HepG2 (cell line): ENCODE data around the gene AWAT1. TPM values are rescaled to one million over a fixed set of nuclear protein-coding genes. Genes with fewer than 3 reads are reported as not detected.

Experiments
- ATAC-seq: fragments of 200-7000 bp; cut with Tn5 transposase; 3 replicates; pipeline ENCODE4 v1.9.1; 2020; ENCODE audit warnings: mild to moderate bottlenecking, moderate library complexity
- BruUV-seq: library from RNA; stranded (reverse); fragments of 400-500 nt; replicated peaks from 2 replicates; lab custom pipeline; 2021; lab: Mats Ljungman, UMichigan
- CTCF ChIA-PET: fragments of 300-600 bp; formaldehyde crosslinking; extraction: SDS; loops from one replicate; lab custom pipeline; 2021; ENCODE audit warnings: low total read pairs, inconsistent platforms, low intra/inter-chr PET ratio; lab: Yijun Ruan, JAX
- POLR2A ChIA-PET: fragments of 350-600 bp; sonication (Branson Sonifier 250); formaldehyde crosslinking; loops from one replicate; lab custom pipeline; 2020; ENCODE audit warnings: antibody characterized with exemption, inconsistent platforms; lab: Yijun Ruan, JAX
- DNase-seq: peaks from one replicate; pipeline ENCODE4 v3.0.0-alpha.2; 2015; ENCODE audit warnings: low spot score
- FAIRE-seq: peaks from 3 replicates; lab custom pipeline; 2011; peaks lifted over from hg19 to GRCh38; lab: Jason Lieb, UNC
- H2AFZ ChIP-seq: one replicate; pipeline ENCODE4 v1.6.1; 2011; ENCODE audit warnings: low read length, inconsistent platforms
- H3K27ac ChIP-seq: fragments of 300-600 bp; 3 replicates; pipeline ENCODE4 v1.8.0; 2011; ENCODE audit warnings: mixed run types, mild to moderate bottlenecking, mixed read lengths, low read length, inconsistent platforms; ENCODE audit not compliant: insufficient read depth; ENCODE audit errors: extremely low read length
- H3K27me3 ChIP-seq, 2 experiments: fragments of 200-600 bp in 1 of 2; 2 replicates in 1 of 2; 3 replicates in 1 of 2; pipeline versions ENCODE4 v1.6.0 to v1.8.0; 2011; ENCODE audit warnings: low read length in 2 of 2, mild to moderate bottlenecking in 2 of 2, moderate library complexity in 2 of 2, inconsistent platforms in 1 of 2; ENCODE audit not compliant: insufficient read depth in 2 of 2, control insufficient read depth in 1 of 2
- H3K36me3 ChIP-seq, 2 experiments: fragments of 200-600 bp in 1 of 2; replicated peaks in 1 of 2; 2 replicates in 1 of 2; 3 replicates in 1 of 2; pipeline versions ENCODE4 v1.5.1 to v1.8.0; 2011; ENCODE audit warnings: low read length in 2 of 2, inconsistent platforms in 1 of 2; ENCODE audit not compliant: insufficient read depth in 2 of 2, control insufficient read depth in 1 of 2
- H3K4me1 ChIP-seq: 2 replicates; pipeline ENCODE4 v1.5.1; 2012; ENCODE audit warnings: low read length, inconsistent platforms; ENCODE audit not compliant: insufficient read depth
- H3K4me2 ChIP-seq: 2 replicates; pipeline ENCODE4 v1.6.0; 2011; ENCODE audit warnings: low read depth, low read length, inconsistent platforms
- H3K4me3 ChIP-seq, 3 experiments: fragments of 200-600 bp in 1 of 3; sonication (generic), shearing (Covaris generic) in 1 of 3; replicated peaks in 1 of 3; 2 replicates each; pipeline ENCODE4 v1.5.1; 2011 to 2016; ENCODE audit warnings: low read length in 3 of 3, inconsistent platforms in 2 of 3, low read depth in 2 of 3, mild to moderate bottlenecking in 2 of 3, control low read depth in 1 of 3, mixed read lengths in 1 of 3; ENCODE audit not compliant: insufficient read depth in 1 of 3
- H3K79me2 ChIP-seq: one replicate; pipeline ENCODE4 v1.6.1; 2011; ENCODE audit warnings: low read length, inconsistent platforms; ENCODE audit not compliant: insufficient read depth
- H3K9ac ChIP-seq: 2 replicates; pipeline ENCODE4 v1.6.0; 2011; ENCODE audit warnings: mild to moderate bottlenecking, low read depth, low read length, inconsistent platforms; ENCODE audit not compliant: insufficient read depth
- H3K9me3 ChIP-seq: 2 replicates; pipeline ENCODE4 v1.5.1; 2012; ENCODE audit warnings: mild to moderate bottlenecking, low read length
- H4K20me1 ChIP-seq: 2 replicates; pipeline ENCODE4 v1.6.0; 2011; ENCODE audit warnings: inconsistent platforms, mild to moderate bottlenecking, low read length, moderate library complexity; ENCODE audit not compliant: insufficient read depth
- ARHGAP35 ChIP-seq: sonication (generic); formaldehyde crosslinking; IDR thresholded peaks from 2 replicates; pipeline ENCODE4 v1.9.0; 2022; ENCODE audit warnings: mild to moderate bottlenecking, inconsistent platforms, moderate library complexity, missing genetic modification reagents, borderline replicate concordance
- ARID5B ChIP-seq: IDR thresholded peaks from 2 replicates; pipeline ENCODE4 v1.4.0; 2020; ENCODE audit warnings: mild to moderate bottlenecking, missing genetic modification reagents
- NCOA2 ChIP-seq: sonication (generic); formaldehyde crosslinking; IDR thresholded peaks from 2 replicates; pipeline ENCODE4 v1.8.0; 2022; ENCODE audit warnings: inconsistent platforms
- NR2F6 ChIP-seq, 2 experiments: IDR thresholded peaks; 2 replicates each; pipeline ENCODE4 v1.6.1; 2016; ENCODE audit warnings: antibody characterized with exemption in 1 of 2, mild to moderate bottlenecking in 1 of 2
- RBM22 ChIP-seq: fragments of 200-400 bp; formaldehyde crosslinking; optimal IDR thresholded peaks from 2 replicates; pipeline ENCODE3; 2017; ENCODE audit warnings: mild to moderate bottlenecking, low read length, moderate library complexity
- SKIL ChIP-seq: sonication (generic); formaldehyde crosslinking; IDR thresholded peaks from 2 replicates; pipeline ENCODE4 v1.8.0; 2022; ENCODE audit warnings: missing genetic modification reagents, mild to moderate bottlenecking, moderate library complexity, borderline replicate concordance
- SNAPC4 ChIP-seq: sonication (generic); formaldehyde crosslinking; IDR thresholded peaks from 2 replicates; pipeline ENCODE4 v1.4.0; 2020; ENCODE audit warnings: mild to moderate bottlenecking, missing genetic modification reagents
- ZNF792 ChIP-seq: IDR thresholded peaks from 2 replicates; pipeline ENCODE4 v1.6.1; 2016
- ZNF883 ChIP-seq: sonication (generic); formaldehyde crosslinking; IDR thresholded peaks from 2 replicates; pipeline ENCODE4 v1.5.1; 2020; ENCODE audit warnings: mild to moderate bottlenecking, missing genetic modification reagents; ENCODE audit errors: not compliant biosample characterization
- WGBS: methylation state at CpG from one replicate; pipeline ENCODE4 v1.1.6; 2017; ENCODE audit warnings: low lambda C conversion rate; 5-methylcytosine and 5-hydroxymethylcytosine counted together
- in situ Hi-C: cut with HindIII; loops from 2 replicates; pipeline ENCODE4 v1.10.0; 2017; ENCODE audit warnings: low pct_unique_long_range_greater_than_20kb; ENCODE audit not compliant: extremely low pct_ligation_motif_present
- intact Hi-C: fragments of 100-400 bp; cut with micrococcal nuclease; formaldehyde crosslinking; loops from one replicate; pipeline ENCODE4 v1.10.0; 2022; ENCODE audit not compliant: unreplicated experiment
- polyA plus RNA-seq, 8 experiments: library from polyadenylated mRNA; depleted of rRNA in 3 of 8; stranded (reverse) in 7 of 8; unstranded in 1 of 8; fragments of >200 nt; fragmentation: Illumina TruSeq in 4 of 8; extraction: Trizol in 4 of 8; gene quantifications; 2 replicates each; pipeline versions ENCODE4 v1.2.1 to v1.2.3, GENCODE V29; 2011 to 2016; ENCODE audit warnings: low read depth in 4 of 8, missing spikeins in 1 of 8, mixed read lengths in 1 of 8; ENCODE audit not compliant: insufficient read depth in 1 of 8
- total RNA-seq, 5 experiments: library from RNA; depleted of rRNA; stranded (reverse); fragments of >200 nt; fragmentation: Illumina TruSeq; extraction: Trizol; gene quantifications; 2 replicates each; pipeline ENCODE4 v1.2.3, GENCODE V29; 2016; ENCODE audit warnings: low read depth in 1 of 5
- TF ChIP-seq, protein P1 (sequence below): sonication (generic); formaldehyde crosslinking; IDR thresholded peaks from 2 replicates; pipeline ENCODE4 v1.4.0; 2020; ENCODE audit warnings: mild to moderate bottlenecking, missing genetic modification reagents
- TF ChIP-seq, protein P2 (sequence below): IDR thresholded peaks from 2 replicates; pipeline ENCODE4 v1.6.1; 2016; ENCODE audit warnings: low read depth, borderline replicate concordance

The AWAT1 gene
- total and polyA plus RNA-seq, 2 of the 13 experiments (the other 11 are each of a cell fraction or from before 2014, with no cell fraction given), result not detected

GRCh38 chrX:70281951-70282350 lies 47.5 kb downstream of the AWAT1 start, which contains the start of gene RAB41:
TSS of gene RAB41 (plus strand) at chrX:70282172. CDS start at chrX:70282218, 46 bp downstream.
- WGBS, result 98% methylated on average over 14 of the region's 21 CpGs
- in situ Hi-C loops, result no loop called here
- H2AFZ ChIP-seq, result no peak within 1 kb of the TSS
- TF ChIP-seq RBM22 (no peak), SKIL (CRISPR knock-in tag) (no peak), ZNF792 (CRISPR knock-in tag) (no peak), ARID5B (CRISPR knock-in tag) (no peak), NCOA2 (CRISPR knock-in tag) (no peak), NR2F6 (IDR thresholded peaks at IDR 0.05) (no peak), NR2F6 (CRISPR knock-in tag; IDR thresholded peaks at IDR 0.05) (no peak), ARHGAP35 (no peak), SNAPC4 (CRISPR knock-in tag) (no peak), ZNF883 (CRISPR knock-in tag) (no peak)
- TF ChIP-seq, protein P1, sequence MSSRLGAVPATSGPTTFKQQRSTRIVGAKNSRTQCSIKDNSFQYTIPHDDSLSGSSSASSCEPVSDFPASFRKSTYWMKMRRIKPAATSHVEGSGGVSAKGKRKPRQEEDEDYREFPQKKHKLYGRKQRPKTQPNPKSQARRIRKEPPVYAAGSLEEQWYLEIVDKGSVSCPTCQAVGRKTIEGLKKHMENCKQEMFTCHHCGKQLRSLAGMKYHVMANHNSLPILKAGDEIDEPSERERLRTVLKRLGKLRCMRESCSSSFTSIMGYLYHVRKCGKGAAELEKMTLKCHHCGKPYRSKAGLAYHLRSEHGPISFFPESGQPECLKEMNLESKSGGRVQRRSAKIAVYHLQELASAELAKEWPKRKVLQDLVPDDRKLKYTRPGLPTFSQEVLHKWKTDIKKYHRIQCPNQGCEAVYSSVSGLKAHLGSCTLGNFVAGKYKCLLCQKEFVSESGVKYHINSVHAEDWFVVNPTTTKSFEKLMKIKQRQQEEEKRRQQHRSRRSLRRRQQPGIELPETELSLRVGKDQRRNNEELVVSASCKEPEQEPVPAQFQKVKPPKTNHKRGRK (CRISPR knock-in tag), result no peak
- TF ChIP-seq, protein P2, sequence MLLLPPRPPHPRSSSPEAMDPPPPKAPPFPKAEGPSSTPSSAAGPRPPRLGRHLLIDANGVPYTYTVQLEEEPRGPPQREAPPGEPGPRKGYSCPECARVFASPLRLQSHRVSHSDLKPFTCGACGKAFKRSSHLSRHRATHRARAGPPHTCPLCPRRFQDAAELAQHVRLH (CRISPR knock-in tag), result no peak

More at GRCh38 chrX:70281951-70282350, 47.5 kb downstream of the AWAT1 start, which contains the start of gene RAB41:
- FAIRE-seq (no peak), ATAC-seq (no peak), DNase-seq (no peak)
- peaks cover 13% of the 10 kb centered on the region for H3K4me1 ChIP-seq
- H3K27ac ChIP-seq, result no peak within 1 kb of the TSS
- BruUV-seq, result no TSS peak
- H3K36me3 ChIP-seq, result no peaks in the 10 kb centered on the region
- no peak within 1 kb of the TSS for H3K4me2 ChIP-seq
- no peaks in the 10 kb centered on the region for H4K20me1 ChIP-seq
- no peak within 1 kb of the TSS for H3K9ac ChIP-seq
- CTCF ChIA-PET, result no interaction called here
- no peaks in the 10 kb centered on the region for H3K79me2 ChIP-seq
- H3K9me3 ChIP-seq, result no peaks in the 10 kb centered on the region
- POLR2A ChIA-PET, result no interaction called here
- no peaks in the 10 kb centered on the region for H3K27me3 ChIP-seq
- intact Hi-C loops, result loop anchor here (10.0 kb wide), 1 partner anchor 1007 kb away; no protein-coding TSS in a partner anchor
- no peak within 1 kb of the TSS for H3K4me3 ChIP-seq
